Mesendoderm (in vitro differentiated cells): ENCODE results near the gene TRIP13.

ENCODE experiments used
- DNase-seq: peaks from one replicate; pipeline ENCODE4 v3.0.0; 2013
- H2AK5ac ChIP-seq: 2 replicates; pipeline ENCODE4 v1.6.1; 2013; ENCODE audit warnings: low read length, inconsistent platforms
- H2BK120ac ChIP-seq: 2 replicates; pipeline ENCODE4 v1.6.1; 2013; ENCODE audit warnings: low read depth, mild to moderate bottlenecking, low read length, moderate library complexity, mixed read lengths
- H2BK15ac ChIP-seq: replicated peaks from 2 replicates; pipeline ENCODE4 v1.6.1; 2013; ENCODE audit warnings: low read depth, mild to moderate bottlenecking, moderate library complexity
- H2BK5ac ChIP-seq: 2 replicates; pipeline ENCODE4 v1.6.1; 2013; ENCODE audit warnings: low read length, inconsistent platforms
- H3K18ac ChIP-seq: 2 replicates; pipeline ENCODE4 v1.6.1; 2013; ENCODE audit warnings: mild to moderate bottlenecking, low read length, mixed read lengths
- H3K23ac ChIP-seq: one replicate; pipeline ENCODE4 v1.6.1; 2013; ENCODE audit warnings: low read length
- H3K27ac ChIP-seq: 2 replicates; pipeline ENCODE4 v1.5.1; 2013; ENCODE audit warnings: low read depth, mild to moderate bottlenecking, inconsistent platforms, low read length, moderate library complexity
- H3K27me3 ChIP-seq: 2 replicates; pipeline ENCODE4 v1.6.1; 2013; ENCODE audit warnings: low read length, control low read depth, mild to moderate bottlenecking, inconsistent platforms; ENCODE audit not compliant: insufficient read depth, poor library complexity
- H3K36me3 ChIP-seq: 2 replicates; pipeline ENCODE4 v1.6.1; 2013; ENCODE audit warnings: low read length, inconsistent platforms; ENCODE audit not compliant: control insufficient read depth, insufficient read depth
- H3K4ac ChIP-seq: one replicate; pipeline ENCODE4 v1.6.1; 2013; ENCODE audit warnings: low read depth, mild to moderate bottlenecking, low read length, moderate library complexity
- H3K4me1 ChIP-seq: 2 replicates; pipeline ENCODE4 v1.6.1; 2013; ENCODE audit warnings: low read depth, low read length, inconsistent platforms; ENCODE audit not compliant: control insufficient read depth
- H3K4me2 ChIP-seq: 2 replicates; pipeline ENCODE4 v1.6.1; 2013; ENCODE audit warnings: low read length
- H3K4me3 ChIP-seq: 2 replicates; pipeline ENCODE4 v1.5.1; 2013; ENCODE audit warnings: mild to moderate bottlenecking, low read length
- H3K56ac ChIP-seq: one replicate; pipeline ENCODE4 v1.6.1; 2013; ENCODE audit warnings: low read length
- H3K79me1 ChIP-seq: 2 replicates; pipeline ENCODE4 v1.6.1; 2013; ENCODE audit warnings: low read length, inconsistent platforms
- H3K79me2 ChIP-seq: 2 replicates; pipeline ENCODE4 v1.6.1; 2013; ENCODE audit warnings: mild to moderate bottlenecking, low read length; ENCODE audit not compliant: control insufficient read depth, insufficient read depth
- H3K9ac ChIP-seq: 2 replicates; pipeline ENCODE4 v1.6.1; 2013; ENCODE audit warnings: low read length, inconsistent platforms
- H4K5ac ChIP-seq: one replicate; pipeline ENCODE4 v1.6.1; 2013; ENCODE audit warnings: low read length
- H4K8ac ChIP-seq: one replicate; pipeline ENCODE4 v1.6.1; 2013; ENCODE audit warnings: low read depth, mild to moderate bottlenecking, control low read depth, low read length, moderate library complexity
- WGBS: extraction: QIAGEN DNeasy Blood & Tissue Kit; methylation state at CpG from one replicate; pipeline ENCODE4 v1.1.7; 2013; ENCODE audit warnings: low lambda C conversion rate, missing lambda C conversion rate; ENCODE audit not compliant: insufficient coverage; ENCODE audit errors: extremely low coverage; 5-methylcytosine and 5-hydroxymethylcytosine counted together

Gene TRIP13

DNA sequence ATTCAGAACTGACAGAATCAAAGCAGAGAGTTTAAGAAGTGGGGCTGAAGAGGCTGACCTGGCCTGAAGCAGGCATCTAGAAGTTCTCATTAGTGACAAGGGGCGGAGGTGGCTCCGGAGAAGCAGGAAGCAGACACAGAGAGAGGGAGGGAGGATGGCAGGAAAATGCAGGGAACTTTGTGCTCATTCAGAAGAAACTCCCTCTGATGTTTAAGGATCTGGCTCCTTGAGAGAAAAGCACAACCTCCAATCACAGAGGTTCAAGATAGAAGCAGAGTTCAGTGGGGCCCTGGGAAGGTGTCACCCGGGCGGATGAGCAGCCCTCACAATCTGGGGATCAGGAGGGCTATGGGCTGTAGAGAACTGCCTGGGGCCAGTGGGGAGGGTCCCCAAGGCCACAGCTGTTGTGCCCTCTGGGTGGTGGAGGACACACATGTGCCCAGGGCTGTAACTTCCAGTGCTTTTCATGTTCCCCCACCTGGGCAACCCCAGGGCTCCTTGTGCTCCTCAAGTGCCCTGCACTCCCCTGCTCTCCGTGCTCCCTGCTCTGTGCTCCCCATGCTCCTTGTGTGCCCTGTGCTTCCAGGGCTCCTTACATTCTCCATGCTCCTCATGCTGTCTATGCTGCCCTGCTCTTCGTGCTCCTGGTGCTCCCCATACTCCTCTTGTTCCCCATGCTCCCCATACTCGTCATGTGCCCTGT lies 51.4 kb downstream of the TRIP13 start:
- WGBS = no CpG with 5 or more reads among the region's 7 CpGs
- Histone ChIP-seq H4K8ac (no peak overlapping the region), H3K4me2 (no peak overlapping the region), H3K27ac (no peak overlapping the region), H3K18ac (no peak overlapping the region), H3K27me3 (no peaks in the 10 kb centered on the region), H3K79me2 (no peaks in the 10 kb centered on the region), H3K23ac (no peak overlapping the region), H2BK5ac (no peak overlapping the region), H3K56ac (no peak overlapping the region), H3K4ac (no peak overlapping the region), H2BK120ac (no peak overlapping the region), H4K5ac (no peak overlapping the region), H2BK15ac (no peak overlapping the region), H3K9ac (no peak overlapping the region), H3K36me3 (no peaks in the 10 kb centered on the region), H3K4me1 (no peaks in the 10 kb centered on the region), H2AK5ac (no peak overlapping the region), H3K4me3 (no peak overlapping the region), H3K79me1 (no peaks in the 10 kb centered on the region)
- DNase-seq = peak; percentile 37

DNA sequence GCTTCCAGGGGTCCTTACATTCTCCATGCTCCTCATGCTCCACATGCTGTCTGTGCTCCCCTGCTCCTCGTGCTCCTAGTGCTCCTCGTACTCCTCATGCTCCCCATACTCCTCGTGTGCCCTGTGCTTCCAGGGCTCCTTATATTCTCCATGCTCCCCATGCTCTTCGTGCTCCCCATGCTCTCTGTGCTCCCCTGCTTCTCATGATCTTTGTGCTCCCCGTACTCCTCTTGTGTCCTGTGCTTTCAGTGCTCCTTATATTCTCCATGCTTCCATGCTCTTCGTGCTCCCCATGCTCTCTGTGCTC lies 51.9 kb downstream of the TRIP13 start:
- no CpG with 5 or more reads among the region's 6 CpGs for WGBS
- no peak overlapping the region for H2BK5ac ChIP-seq
- no peaks in the 10 kb centered on the region for H3K27me3 ChIP-seq
- no peak overlapping the region for H3K27ac ChIP-seq
- H3K9ac ChIP-seq = no peak overlapping the region
- H3K4me1 ChIP-seq = no peaks in the 10 kb centered on the region
- H3K4ac ChIP-seq = no peak overlapping the region
- H3K4me2 ChIP-seq = no peak overlapping the region
- H4K8ac ChIP-seq = no peak overlapping the region
- no peaks in the 10 kb centered on the region for H3K36me3 ChIP-seq
- no peak for DNase-seq
- no peak overlapping the region for H3K18ac ChIP-seq
- H3K4me3 ChIP-seq = no peak overlapping the region
- no peaks in the 10 kb centered on the region for H3K79me1 ChIP-seq
- H2BK120ac ChIP-seq = no peak overlapping the region
- H2AK5ac ChIP-seq = no peak overlapping the region
- H3K23ac ChIP-seq = no peak overlapping the region
- no peak overlapping the region for H2BK15ac ChIP-seq
- no peaks in the 10 kb centered on the region for H3K79me2 ChIP-seq
- H3K56ac ChIP-seq = no peak overlapping the region
- no peak overlapping the region for H4K5ac ChIP-seq

DNA sequence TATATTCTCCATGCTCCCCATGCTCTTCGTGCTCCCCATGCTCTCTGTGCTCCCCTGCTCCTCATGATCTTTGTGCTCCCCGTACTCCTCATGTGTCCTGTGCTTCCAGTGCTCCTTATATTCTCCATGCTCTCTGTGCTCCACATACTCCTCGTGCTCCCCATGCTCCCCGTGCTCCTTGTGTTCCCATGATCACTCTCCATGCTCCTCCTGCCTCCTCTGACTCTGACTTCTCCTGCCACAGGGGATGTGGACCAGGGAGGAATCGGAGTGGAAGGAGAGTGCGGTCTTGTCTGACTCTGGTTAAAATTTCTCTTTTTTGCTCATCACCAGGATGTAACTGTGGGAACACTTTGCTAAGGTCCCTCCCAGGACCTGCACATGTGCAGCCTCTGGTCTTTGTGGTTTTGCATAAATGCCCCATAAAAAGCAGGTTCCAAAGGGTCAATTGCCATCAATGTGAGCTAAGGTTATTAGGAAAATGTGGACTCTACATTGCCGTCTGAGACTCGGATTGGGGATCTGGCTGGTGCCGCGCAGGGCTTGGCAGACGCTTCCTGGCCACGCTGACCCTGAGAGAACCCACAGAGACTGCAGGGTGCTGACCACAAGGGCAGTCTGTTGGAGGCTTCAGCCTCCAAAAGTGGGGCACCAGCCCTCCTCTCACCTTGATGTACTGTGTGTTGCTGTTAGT lies 52.5 kb downstream of the TRIP13 start:
- H4K8ac ChIP-seq = no peak overlapping the region
- no peaks in the 10 kb centered on the region for H3K79me2 ChIP-seq
- WGBS = no CpG with 5 or more reads among the region's 12 CpGs
- no peaks in the 10 kb centered on the region for H3K27me3 ChIP-seq
- H3K4ac ChIP-seq = no peak overlapping the region
- no peak overlapping the region for H3K56ac ChIP-seq
- H2BK120ac ChIP-seq = no peak overlapping the region
- no peak overlapping the region for H2BK5ac ChIP-seq
- H3K4me1 ChIP-seq = no peaks in the 10 kb centered on the region
- no peak overlapping the region for H4K5ac ChIP-seq
- no peak overlapping the region for H3K27ac ChIP-seq
- H3K4me2 ChIP-seq = no peak overlapping the region
- H3K18ac ChIP-seq = no peak overlapping the region
- no peak for DNase-seq
- H3K79me1 ChIP-seq = no peaks in the 10 kb centered on the region
- H2AK5ac ChIP-seq = no peak overlapping the region
- no peak overlapping the region for H2BK15ac ChIP-seq
- H3K4me3 ChIP-seq = no peak overlapping the region
- no peak overlapping the region for H3K23ac ChIP-seq
- H3K36me3 ChIP-seq = no peaks in the 10 kb centered on the region
- no peak overlapping the region for H3K9ac ChIP-seq

- no peak for DNase-seq
- no peak overlapping the region for H3K4me2 ChIP-seq
- H3K4me3 ChIP-seq = no peak overlapping the region
- H3K27me3 ChIP-seq = no peaks in the 10 kb centered on the region
- no peak overlapping the region for H4K8ac ChIP-seq
- H3K27ac ChIP-seq = no peak overlapping the region
- no peak overlapping the region for H2BK15ac ChIP-seq
- no peak overlapping the region for H3K18ac ChIP-seq
- no peaks in the 10 kb centered on the region for H3K4me1 ChIP-seq
- H3K79me2 ChIP-seq = no peaks in the 10 kb centered on the region
- H3K79me1 ChIP-seq = no peaks in the 10 kb centered on the region
- H3K36me3 ChIP-seq = no peaks in the 10 kb centered on the region
- no peak overlapping the region for H2BK5ac ChIP-seq
- H3K23ac ChIP-seq = no peak overlapping the region
- no peak overlapping the region for H3K9ac ChIP-seq
- no CpG with 5 or more reads among the region's 24 CpGs for WGBS
- no peak overlapping the region for H2AK5ac ChIP-seq
- H4K5ac ChIP-seq = no peak overlapping the region
- no peak overlapping the region for H3K56ac ChIP-seq
- no peak overlapping the region for H3K4ac ChIP-seq
- H2BK120ac ChIP-seq = no peak overlapping the region
These were observed 53.2 kb downstream of the TRIP13 start for GRCh38 chr5:945691-946551.

DNA sequence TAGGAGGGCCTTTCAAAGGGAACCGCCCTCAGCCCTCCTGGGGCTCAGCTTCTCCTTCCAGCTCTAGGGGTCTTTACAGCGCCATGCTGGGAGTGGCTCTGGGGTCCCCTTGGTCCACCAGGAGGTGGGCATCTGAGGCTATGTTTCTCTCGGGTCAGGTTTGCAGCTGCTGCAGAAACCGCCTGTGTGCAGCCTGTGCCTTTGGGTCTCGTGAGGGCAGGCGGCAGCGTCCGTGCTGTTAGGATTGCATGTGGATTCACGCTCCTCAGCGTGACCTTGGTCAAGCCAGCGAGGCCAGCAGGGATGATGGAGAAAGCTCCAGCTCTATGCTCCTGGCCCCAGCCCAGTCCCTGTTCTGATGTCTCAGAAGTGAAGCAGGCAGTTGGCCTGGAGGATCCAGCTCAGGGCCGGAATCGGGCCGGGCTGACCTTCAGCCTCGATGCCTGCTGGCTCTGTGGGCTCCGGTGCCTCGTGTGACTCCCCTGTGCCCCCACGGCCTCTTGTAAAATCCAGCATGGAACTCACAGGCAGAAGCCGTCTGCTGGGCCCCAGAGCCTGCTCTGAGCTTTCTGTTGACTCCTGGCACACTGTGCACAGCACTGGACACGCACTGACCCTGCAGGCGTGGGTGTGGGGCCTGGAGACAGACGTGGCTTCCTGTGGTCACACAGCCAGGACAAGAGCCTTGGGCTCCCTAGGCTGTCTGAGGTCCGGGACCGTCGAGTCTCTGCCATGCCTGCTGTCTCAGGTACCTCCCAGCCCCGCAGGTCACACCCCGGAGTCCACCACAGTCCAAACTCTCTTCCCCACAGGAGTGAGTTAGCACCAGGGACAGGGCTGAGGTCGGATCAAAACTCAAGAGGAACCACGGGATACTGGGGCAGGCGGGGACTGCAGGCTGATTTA lies 54.3 kb downstream of the TRIP13 start:
- H3K79me1 ChIP-seq = no peaks in the 10 kb centered on the region
- H3K27ac ChIP-seq = no peak overlapping the region
- no peak overlapping the region for H2BK120ac ChIP-seq
- no peaks in the 10 kb centered on the region for H3K36me3 ChIP-seq
- H3K56ac ChIP-seq = no peak overlapping the region
- no peak overlapping the region for H2BK5ac ChIP-seq
- no peak overlapping the region for H3K18ac ChIP-seq
- no peak overlapping the region for H2BK15ac ChIP-seq
- no peaks in the 10 kb centered on the region for H3K79me2 ChIP-seq
- H3K4ac ChIP-seq = no peak overlapping the region
- no CpG with 5 or more reads among the region's 30 CpGs for WGBS
- no peaks in the 10 kb centered on the region for H3K4me1 ChIP-seq
- no peak overlapping the region for H3K9ac ChIP-seq
- DNase-seq = no peak
- no peak overlapping the region for H4K8ac ChIP-seq
- no peak overlapping the region for H3K23ac ChIP-seq
- H4K5ac ChIP-seq = no peak overlapping the region
- no peak overlapping the region for H3K4me2 ChIP-seq
- H2AK5ac ChIP-seq = no peak overlapping the region
- no peaks in the 10 kb centered on the region for H3K27me3 ChIP-seq
- H3K4me3 ChIP-seq = no peak overlapping the region
